DOHH2 (cell line): ENCODE results near the gene GRAMD2A.

Source experiments
- H3F3A ChIP-seq: fragments of 200-600 bp; sonication (generic), shearing (Covaris generic); 2 replicates; pipeline ENCODE4 v1.6.0; 2016; ENCODE audit warnings: antibody characterized with exemption, mild to moderate bottlenecking; ENCODE audit not compliant: control insufficient read depth, insufficient read depth
- H3K27ac ChIP-seq: fragments of 200-600 bp; sonication (generic); 2 replicates; pipeline ENCODE4 v1.5.1; 2014; ENCODE audit warnings: low read depth, mild to moderate bottlenecking, low read length, moderate library complexity
- H3K27me3 ChIP-seq: fragments of 200-600 bp; sonication (generic); 2 replicates; pipeline ENCODE4 v1.6.1; 2014; ENCODE audit warnings: mild to moderate bottlenecking, low read length, mixed read lengths; ENCODE audit not compliant: control insufficient read depth
- H3K36me3 ChIP-seq: fragments of 200-600 bp; sonication (generic); 2 replicates; pipeline ENCODE4 v1.6.1; 2014; ENCODE audit warnings: mild to moderate bottlenecking, low read length, moderate library complexity, mixed read lengths; ENCODE audit not compliant: control insufficient read depth
- H3K4me1 ChIP-seq: fragments of 200-600 bp; sonication (generic); 2 replicates; pipeline ENCODE4 v1.6.1; 2014; ENCODE audit warnings: mild to moderate bottlenecking, low read length, mixed read lengths; ENCODE audit not compliant: control insufficient read depth
- H3K4me2 ChIP-seq: fragments of 200-600 bp; sonication (generic); 2 replicates; pipeline ENCODE4 v1.6.0; 2014; ENCODE audit warnings: mild to moderate bottlenecking, low read length, moderate library complexity
- H3K4me3 ChIP-seq: fragments of 200-600 bp; sonication (generic); 2 replicates; pipeline ENCODE4 v1.5.1; 2014; ENCODE audit warnings: mild to moderate bottlenecking, low read length, mixed read lengths
- H3K79me2 ChIP-seq: fragments of 200-600 bp; sonication (generic); 2 replicates; pipeline ENCODE4 v1.6.1; 2014; ENCODE audit warnings: mild to moderate bottlenecking, low read length, mixed read lengths; ENCODE audit not compliant: control insufficient read depth
- H3K9me2 ChIP-seq: fragments of 200-600 bp; sonication (generic); replicated peaks from 2 replicates; pipeline ENCODE4 v1.6.1; 2014; ENCODE audit warnings: mild to moderate bottlenecking, low read length, mixed read lengths; ENCODE audit not compliant: control insufficient read depth
- H3K9me3 ChIP-seq: fragments of 200-600 bp; sonication (generic); 2 replicates; pipeline ENCODE4 v1.6.1; 2014; ENCODE audit warnings: antibody characterized with exemption, low read length, mixed read lengths; ENCODE audit not compliant: control insufficient read depth, insufficient read depth
- H4K20me1 ChIP-seq: fragments of 200-600 bp; sonication (generic); 2 replicates; pipeline ENCODE4 v1.6.0; 2014; ENCODE audit warnings: low read depth, mild to moderate bottlenecking, antibody characterized with exemption, low read length, moderate library complexity; ENCODE audit not compliant: control insufficient read depth, insufficient read depth
- EZH2phosphoT487 ChIP-seq: fragments of 200-600 bp; sonication (generic); IDR thresholded peaks from 2 replicates; pipeline ENCODE4 v1.6.1; 2017; ENCODE audit warnings: borderline replicate concordance, mild to moderate bottlenecking, antibody characterized with exemption, low read length, moderate library complexity, mixed read lengths
- TF ChIP-seq, protein P1 (sequence below): fragments of 200-600 bp; sonication (generic); IDR thresholded peaks from one replicate; pipeline ENCODE4 v1.5.1; 2014; ENCODE audit warnings: antibody characterized with exemption, mild to moderate bottlenecking, low read depth, low read length; ENCODE audit not compliant: poor library complexity, severe bottlenecking

The GRAMD2A gene

DNA sequence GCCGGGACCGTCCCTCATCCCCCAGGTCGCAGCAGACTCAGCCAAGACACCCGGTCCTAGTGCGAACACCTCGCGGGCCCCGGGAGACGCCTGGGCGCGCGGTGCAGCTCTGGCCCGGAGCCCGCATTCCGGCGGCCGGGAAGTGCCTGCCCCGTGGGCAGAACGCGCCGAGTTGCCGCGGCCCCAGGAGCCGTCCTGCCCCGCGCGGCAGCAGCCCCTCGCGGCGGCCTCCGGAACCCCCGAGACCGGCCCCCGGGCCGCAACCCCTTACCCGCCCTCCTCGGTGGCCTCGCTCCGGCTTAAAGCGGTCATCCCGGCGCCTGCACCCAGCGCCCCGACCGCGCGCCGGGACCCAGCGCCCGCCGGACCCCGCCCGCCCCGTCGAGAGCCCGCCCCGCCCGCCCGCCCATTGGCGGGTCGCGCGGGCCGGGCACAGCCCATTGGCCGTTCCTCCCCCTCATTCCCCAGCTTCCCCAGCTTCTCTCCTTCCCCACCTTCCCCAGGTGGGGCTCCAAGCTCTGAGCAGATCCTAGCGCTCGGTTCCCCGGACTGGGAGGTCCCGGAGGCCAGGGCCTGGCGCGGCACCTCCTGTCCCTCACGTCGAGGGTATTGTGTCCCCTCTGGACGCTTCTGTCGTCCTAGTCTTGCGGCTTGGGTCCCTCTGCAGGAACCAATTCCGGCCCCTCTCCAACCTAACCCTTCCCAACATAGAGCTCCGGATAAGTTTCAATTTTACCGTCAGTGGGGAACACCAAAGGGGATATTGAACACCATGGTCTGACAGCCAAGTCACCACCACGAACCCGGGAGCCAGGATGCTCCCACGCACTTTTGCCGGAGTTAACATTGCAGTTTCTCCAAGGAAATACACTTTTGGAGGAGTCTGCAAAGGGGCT is at the start of gene GRAMD2A:
TSS of gene GRAMD2A (minus strand) at position 328 of the 896 bp plus-strand sequence.
- Histone ChIP-seq H3F3A (peaks cover 38% of the 10 kb centered on the region), H3K4me2 (peak within 1 kb of the TSS; percentile 30; the same call in 1 of the 2 replicates)

DNA sequence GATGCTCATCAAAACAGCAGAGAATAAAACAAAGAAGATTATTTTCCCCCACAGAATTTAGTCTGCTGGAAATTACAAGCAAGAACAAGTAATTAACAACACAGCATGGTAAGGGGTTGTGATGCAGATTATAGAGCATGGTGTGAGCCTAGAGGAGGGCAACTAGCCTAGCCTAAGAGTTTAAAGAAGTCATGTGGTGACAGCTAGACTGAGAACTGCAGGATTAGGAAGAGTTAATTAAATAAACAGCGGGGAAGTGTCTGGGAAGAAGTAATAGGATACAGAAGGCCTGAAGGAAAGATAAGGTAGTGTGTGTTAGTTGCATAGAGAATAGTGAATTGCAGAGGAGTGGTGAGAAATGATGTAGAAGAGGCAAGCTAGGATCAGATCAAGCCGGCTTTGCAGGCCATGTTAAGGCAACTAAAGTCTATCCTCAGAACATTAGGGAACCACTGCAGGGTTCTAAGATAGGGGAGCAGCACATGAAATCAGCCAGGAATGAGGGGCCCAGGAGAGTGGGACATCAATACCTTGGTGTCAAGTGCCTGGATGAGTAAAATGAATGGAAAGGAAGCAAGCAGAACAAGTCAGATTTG is 45.3 kb upstream of the GRAMD2A start:
- no peaks in the 10 kb centered on the region for H3K4me1 ChIP-seq
- no peaks in the 10 kb centered on the region for H4K20me1 ChIP-seq
- TF ChIP-seq, protein P1, sequence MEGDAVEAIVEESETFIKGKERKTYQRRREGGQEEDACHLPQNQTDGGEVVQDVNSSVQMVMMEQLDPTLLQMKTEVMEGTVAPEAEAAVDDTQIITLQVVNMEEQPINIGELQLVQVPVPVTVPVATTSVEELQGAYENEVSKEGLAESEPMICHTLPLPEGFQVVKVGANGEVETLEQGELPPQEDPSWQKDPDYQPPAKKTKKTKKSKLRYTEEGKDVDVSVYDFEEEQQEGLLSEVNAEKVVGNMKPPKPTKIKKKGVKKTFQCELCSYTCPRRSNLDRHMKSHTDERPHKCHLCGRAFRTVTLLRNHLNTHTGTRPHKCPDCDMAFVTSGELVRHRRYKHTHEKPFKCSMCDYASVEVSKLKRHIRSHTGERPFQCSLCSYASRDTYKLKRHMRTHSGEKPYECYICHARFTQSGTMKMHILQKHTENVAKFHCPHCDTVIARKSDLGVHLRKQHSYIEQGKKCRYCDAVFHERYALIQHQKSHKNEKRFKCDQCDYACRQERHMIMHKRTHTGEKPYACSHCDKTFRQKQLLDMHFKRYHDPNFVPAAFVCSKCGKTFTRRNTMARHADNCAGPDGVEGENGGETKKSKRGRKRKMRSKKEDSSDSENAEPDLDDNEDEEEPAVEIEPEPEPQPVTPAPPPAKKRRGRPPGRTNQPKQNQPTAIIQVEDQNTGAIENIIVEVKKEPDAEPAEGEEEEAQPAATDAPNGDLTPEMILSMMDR, result no peak
- TF ChIP-seq EZH2phosphoT487, result no peak
- H3K4me3 ChIP-seq, result no peak overlapping the region
- no peak overlapping the region for H3K27ac ChIP-seq
- no peaks in the 10 kb centered on the region for H3K9me3 ChIP-seq
- H3K36me3 ChIP-seq, result peaks cover 49% of the 10 kb centered on the region
- 0 out of 2 replicates have a peak, but pooled peaks cover 3% of the 10 kb centered on the region for H3F3A ChIP-seq
- H3K79me2 ChIP-seq, result no peaks in the 10 kb centered on the region
- no peaks in the 10 kb centered on the region for H3K9me2 ChIP-seq
- no peaks in the 10 kb centered on the region for H3K27me3 ChIP-seq
- H3K4me2 ChIP-seq, result no peak overlapping the region

More for the DNA sequence above, at the start of gene GRAMD2A:
- Histone ChIP-seq H3K36me3 (peaks cover 49% of the 10 kb centered on the region), H3K9me2 (no peaks in the 10 kb centered on the region), H4K20me1 (peaks cover 12% of the 10 kb centered on the region), H3K4me1 (peaks cover 15% of the 10 kb centered on the region), H3K79me2 (no peaks in the 10 kb centered on the region), H3K9me3 (no peaks in the 10 kb centered on the region), H3K4me3 (no peak within 1 kb of the TSS), H3K27ac (no peak within 1 kb of the TSS), H3K27me3 (no peaks in the 10 kb centered on the region)
- TF ChIP-seq EZH2phosphoT487, result no peak

DNA sequence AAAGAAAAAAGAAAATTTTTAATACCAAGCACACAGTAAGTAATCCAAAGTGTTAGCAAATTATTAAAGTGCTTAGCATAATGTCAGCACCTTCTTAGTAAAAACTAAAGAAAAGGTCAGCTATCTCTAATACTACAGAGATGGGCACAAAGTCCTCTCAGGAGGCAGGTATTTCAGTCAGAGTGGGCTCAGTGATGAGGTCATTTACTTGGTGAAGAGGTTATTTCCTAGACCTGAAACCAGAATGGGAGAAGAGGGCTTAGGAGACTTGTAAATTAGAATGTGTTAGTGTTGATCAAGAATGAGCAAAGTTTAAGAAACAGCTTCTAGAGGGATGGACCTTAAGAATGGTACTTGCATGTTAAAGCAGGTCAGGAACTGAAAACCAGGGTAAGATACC is 42.1 kb upstream of the GRAMD2A start:
- Histone ChIP-seq H3K36me3 (peaks cover 47% of the 10 kb centered on the region), H3K4me2 (no peak overlapping the region), H3K4me3 (no peak overlapping the region), H3K27ac (no peak overlapping the region), H3K4me1 (no peaks in the 10 kb centered on the region), H4K20me1 (no peaks in the 10 kb centered on the region), H3F3A (0 out of 2 replicates have a peak, but pooled peaks cover 3% of the 10 kb centered on the region), H3K79me2 (no peaks in the 10 kb centered on the region), H3K27me3 (no peaks in the 10 kb centered on the region), H3K9me2 (no peaks in the 10 kb centered on the region), H3K9me3 (no peaks in the 10 kb centered on the region)
- TF ChIP-seq EZH2phosphoT487, result no peak
- TF ChIP-seq, protein P1, result no peak

DNA sequence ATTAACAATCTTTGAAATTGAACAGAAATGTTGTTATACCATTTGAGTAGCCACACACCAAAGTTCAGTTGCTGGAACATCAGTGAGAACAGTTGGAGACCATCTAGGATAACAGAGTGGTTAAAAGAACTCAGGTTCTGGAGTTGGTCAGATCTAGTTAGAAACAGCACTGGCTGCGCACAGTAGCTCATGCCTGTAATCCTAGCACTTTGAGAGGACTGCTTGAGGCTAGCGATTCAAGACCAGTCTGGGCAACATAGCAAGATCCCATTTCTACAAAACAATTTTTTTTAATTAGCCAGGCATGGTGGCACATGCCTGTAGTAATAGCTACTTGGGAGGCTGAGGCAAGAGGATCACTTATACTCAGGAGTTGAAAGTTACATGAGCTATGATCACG is 41.0 kb upstream of the GRAMD2A start:
- Histone ChIP-seq H3F3A (0 out of 2 replicates have a peak, but pooled peaks cover 3% of the 10 kb centered on the region), H3K4me3 (no peak overlapping the region), H3K4me2 (no peak overlapping the region), H3K36me3 (peaks cover 36% of the 10 kb centered on the region), H3K9me2 (no peaks in the 10 kb centered on the region), H3K9me3 (no peaks in the 10 kb centered on the region), H3K27me3 (no peaks in the 10 kb centered on the region), H4K20me1 (no peaks in the 10 kb centered on the region), H3K4me1 (no peaks in the 10 kb centered on the region), H3K79me2 (no peaks in the 10 kb centered on the region), H3K27ac (no peak overlapping the region)
- no peak for TF ChIP-seq EZH2phosphoT487
- TF ChIP-seq, protein P1, result no peak
